Activated T-helper 1 cell treated with Interleukin-2 at 50 U/mL for 16 hours (primary cell): ENCODE data around the gene RALGPS1.
A peak's percentile ranks its signal among the peaks of the same experiment; 100 is the strongest.

Experiments used
- DNase-seq: peaks from one replicate; pipeline ENCODE4 v3.0.0-alpha.2; 2020; ENCODE audit warnings: low read depth

Gene RALGPS1

GRCh38 chr9:126956917-126957686 lies 42.5 kb downstream of the RALGPS1 start:
- no peak for DNase-seq

GRCh38 chr9:126957687-126958053 lies 43.1 kb downstream of the RALGPS1 start:
- DNase-seq = no peak

GRCh38 chr9:126959336-126959735 lies 44.8 kb downstream of the RALGPS1 start:
- no peak for DNase-seq

GRCh38 chr9:126959917-126960316 lies 45.3 kb downstream of the RALGPS1 start:
- no peak for DNase-seq

- no peak for DNase-seq
Observed at GRCh38 chr9:126962336-126962735, 47.8 kb downstream of the RALGPS1 start.

GRCh38 chr9:126965077-126965476 lies 50.5 kb downstream of the RALGPS1 start:
- DNase-seq = no peak

- DNase-seq = no peak
Observed at GRCh38 chr9:126965541-126966428, 51.2 kb downstream of the RALGPS1 start.

- DNase-seq = no peak
Observed at GRCh38 chr9:126971261-126971660, 56.7 kb downstream of the RALGPS1 start.

GRCh38 chr9:126973651-126974529 lies 59.3 kb downstream of the RALGPS1 start:
- DNase-seq = no peak

- no peak for DNase-seq
Observed at GRCh38 chr9:126974594-126974993, 60.0 kb downstream of the RALGPS1 start.

- DNase-seq = no peak
Observed at GRCh38 chr9:126975327-126976220, 61.0 kb downstream of the RALGPS1 start.

- no peak for DNase-seq
Observed at GRCh38 chr9:126979461-126979860, 64.9 kb downstream of the RALGPS1 start.

- DNase-seq = no peak
Observed at GRCh38 chr9:126980231-126980630, 65.6 kb downstream of the RALGPS1 start.

- DNase-seq = no peak
Observed at GRCh38 chr9:126981218-126981617, 66.6 kb downstream of the RALGPS1 start.

GRCh38 chr9:126982215-126983002 lies 67.8 kb downstream of the RALGPS1 start:
- no peak for DNase-seq

GRCh38 chr9:126983767-126984166 lies 69.2 kb downstream of the RALGPS1 start:
- no peak for DNase-seq

- no peak for DNase-seq
Observed at GRCh38 chr9:126984969-126985368, 70.4 kb downstream of the RALGPS1 start.

GRCh38 chr9:126985870-126986498 lies 71.4 kb downstream of the RALGPS1 start:
- peak; percentile 75 for DNase-seq

GRCh38 chr9:126986506-126986951 lies 71.9 kb downstream of the RALGPS1 start:
- DNase-seq = peak; percentile 10

- DNase-seq = no peak
Observed at GRCh38 chr9:126988857-126989256, 74.3 kb downstream of the RALGPS1 start.
